ENCODE data around the gene NTN1. TPM values are rescaled to one million over a fixed set of nuclear protein-coding genes. Genes with fewer than 3 reads are reported as not detected.

NTN1 gene
- total RNA-seq, 1 donor from 2014 or later: 5.8 TPM

DNA sequence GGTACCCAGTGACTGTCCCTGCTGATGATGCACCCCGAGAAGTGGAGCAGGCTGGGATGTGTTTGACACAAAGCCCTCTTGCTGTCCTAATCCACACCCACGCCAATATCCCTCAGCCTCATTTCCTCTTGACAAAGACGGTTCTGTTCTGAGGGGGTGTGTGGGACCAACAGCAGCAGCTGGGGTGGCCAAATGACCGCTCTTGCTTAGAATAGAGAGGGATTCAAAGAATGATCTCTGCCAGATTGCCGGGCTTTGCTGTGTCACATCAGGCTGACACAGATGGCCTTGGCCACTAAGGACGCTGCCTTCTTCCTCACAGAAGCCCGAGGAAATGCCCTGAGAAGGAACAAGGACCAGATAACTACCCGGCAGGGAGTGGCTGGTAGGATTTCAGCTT, 250.7 kb downstream of the NTN1 start:
- DNase-seq (ENCODE audit: low spot score): no peak

DNA sequence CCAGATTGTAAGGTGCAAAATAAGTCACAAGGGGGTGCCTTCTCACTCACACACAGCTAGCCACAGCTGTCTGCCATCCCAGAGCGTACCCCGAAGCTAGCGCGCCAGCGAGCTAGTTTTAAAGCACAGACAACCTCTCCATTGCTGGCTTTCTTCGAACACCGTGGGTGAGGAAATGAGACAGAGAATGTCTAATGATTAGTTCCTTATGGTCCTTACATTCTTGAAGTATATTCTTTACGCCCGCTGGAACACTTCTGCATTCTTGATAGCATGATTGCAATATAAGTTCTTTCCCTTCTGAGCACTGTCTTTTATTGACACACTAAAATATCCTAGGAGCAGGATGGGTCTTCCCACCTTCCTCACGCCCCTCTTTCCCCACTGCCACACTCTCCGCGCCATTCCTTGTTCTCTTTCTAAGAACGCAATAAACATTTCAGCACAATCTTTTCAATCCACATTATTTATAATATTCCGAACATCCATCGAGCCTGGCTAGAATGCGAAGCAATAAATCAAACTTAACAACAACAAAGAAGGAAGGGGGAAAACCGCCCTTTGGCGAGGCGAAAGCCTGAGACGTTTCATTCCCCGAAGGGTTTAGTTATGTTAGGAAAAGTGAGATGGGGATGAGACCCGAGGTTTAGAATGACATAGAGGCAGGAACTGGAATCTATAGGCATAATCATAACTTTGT, 251.3 kb downstream of the NTN1 start:
- DNase-seq (ENCODE audit: low spot score): no peak

DNA sequence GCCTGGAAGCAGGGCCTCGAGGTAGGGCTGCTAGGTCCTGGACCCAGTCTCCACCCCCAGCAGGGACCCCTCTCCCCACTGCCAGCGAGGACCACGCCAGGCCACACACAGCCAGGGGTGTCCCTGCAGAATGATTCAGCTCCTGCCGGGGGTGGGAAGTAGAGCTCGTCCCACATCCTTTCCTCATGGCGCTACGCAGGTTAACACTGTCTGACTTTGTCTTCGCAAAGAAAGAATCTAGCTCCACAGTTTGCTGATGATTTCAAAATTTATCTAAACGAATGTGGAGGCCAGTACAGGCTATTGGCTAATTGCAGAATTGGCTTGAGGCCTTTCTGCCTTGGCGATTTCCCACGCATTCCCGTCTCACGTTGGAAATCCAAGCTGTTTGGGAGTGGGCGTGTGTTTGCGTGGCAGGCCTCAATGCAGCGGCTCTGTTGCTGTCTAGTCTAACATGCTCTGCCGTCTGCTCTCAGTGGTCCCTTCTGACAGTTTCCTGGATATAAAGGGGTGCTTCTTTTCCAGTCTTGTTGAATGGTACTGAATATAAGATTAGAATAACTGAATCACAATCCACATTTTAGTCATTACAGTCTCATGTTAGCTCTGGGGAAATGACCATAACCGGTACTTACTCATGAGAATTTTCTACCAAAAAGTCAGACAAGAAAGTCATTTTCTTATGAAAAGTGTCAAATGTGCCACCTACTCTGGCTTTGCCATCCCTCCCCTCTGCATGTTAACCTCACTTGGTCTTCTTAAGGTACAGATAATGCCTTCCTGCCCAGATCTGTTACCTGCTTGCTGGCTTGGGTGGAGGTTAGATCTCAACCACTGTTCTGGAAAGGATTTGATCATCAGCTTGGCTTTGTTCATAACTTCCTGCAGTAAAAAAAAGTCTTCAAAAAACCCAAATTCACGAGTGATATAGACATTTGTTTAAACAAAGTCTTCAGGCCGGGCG, 252.4 kb downstream of the NTN1 start:
- no peak for DNase-seq (ENCODE audit: low spot score)

DNA sequence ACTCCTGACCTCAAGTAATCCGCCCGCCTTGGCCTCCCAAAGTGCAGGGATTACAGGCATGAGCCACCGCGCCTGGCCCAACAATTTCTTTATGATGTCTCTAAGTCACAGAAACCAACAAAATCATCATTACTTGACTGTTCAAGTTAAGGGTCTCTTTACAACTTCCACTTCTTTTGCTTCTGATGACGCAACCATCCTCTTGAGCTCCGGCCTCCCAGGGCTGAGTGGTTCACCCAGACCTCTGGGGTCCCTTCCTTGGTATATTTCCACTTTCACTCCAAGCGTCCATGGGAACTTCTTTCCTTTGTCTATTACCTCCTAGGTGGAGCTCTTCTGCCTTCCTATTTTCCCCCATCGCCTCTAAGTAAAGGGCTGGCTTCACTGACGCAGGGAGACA, 253.7 kb downstream of the NTN1 start:
- no peak for DNase-seq (ENCODE audit: low spot score)

DNA sequence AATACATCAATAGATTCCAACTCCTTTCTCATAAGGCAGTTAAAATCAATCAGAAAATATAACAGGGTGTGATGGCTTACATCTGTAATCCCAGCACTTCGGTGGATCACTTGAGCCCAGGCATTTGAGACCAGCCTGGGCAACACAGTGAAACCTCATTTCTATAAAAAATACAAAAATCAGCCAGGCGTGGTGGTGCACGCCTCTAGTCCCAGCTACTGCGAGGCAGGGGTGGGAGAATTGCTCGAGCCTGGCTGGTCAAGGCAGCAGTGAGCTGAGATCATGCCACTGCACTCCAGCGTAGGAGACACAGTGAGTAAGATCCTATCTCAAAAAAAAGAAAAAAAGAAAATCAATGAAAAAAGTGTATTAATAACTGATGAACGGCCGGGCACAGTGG, 258.6 kb downstream of the NTN1 start:
- DNase-seq (ENCODE audit: low spot score): no peak

DNA sequence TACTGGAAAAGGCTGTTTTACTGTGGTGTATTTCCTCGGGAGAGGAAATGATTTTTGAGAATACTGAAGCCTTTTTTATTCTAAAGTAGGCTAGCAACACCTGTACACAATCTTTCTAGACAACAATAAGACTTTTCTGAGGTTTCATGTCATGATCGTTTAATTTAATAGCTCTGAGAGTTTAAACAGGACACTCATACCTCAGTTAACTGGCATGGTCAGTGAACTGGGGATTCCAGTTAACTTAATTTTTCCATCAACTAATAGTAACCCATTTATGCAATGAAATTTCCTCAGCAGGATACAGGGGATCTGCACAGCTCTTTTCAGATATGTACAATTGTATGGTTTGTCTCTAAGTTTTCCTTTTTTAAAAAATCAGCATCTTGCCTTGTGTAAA, 262.6 kb downstream of the NTN1 start:
- no peak for DNase-seq (ENCODE audit: low spot score)

DNA sequence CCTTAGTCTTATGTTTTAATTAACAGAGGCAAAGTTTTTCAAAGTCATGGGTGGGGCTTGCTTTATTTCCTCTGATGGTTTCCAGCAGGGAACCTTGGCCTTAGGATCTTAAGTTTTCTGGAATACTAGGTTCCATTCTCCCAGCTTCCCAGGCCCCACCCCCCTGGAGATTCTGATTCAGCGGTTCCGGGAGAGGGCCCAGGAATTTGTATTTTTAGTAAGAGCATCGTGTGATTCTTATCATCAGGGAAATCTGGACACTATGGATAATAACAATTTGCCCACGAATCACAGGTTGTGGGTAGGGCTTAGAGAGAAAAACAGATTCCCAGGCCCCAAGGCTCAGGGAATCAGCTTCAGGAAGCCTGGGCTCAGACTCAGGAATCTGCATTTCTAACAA, 263.6 kb downstream of the NTN1 start:
- DNase-seq (ENCODE audit: low spot score): no peak

DNA sequence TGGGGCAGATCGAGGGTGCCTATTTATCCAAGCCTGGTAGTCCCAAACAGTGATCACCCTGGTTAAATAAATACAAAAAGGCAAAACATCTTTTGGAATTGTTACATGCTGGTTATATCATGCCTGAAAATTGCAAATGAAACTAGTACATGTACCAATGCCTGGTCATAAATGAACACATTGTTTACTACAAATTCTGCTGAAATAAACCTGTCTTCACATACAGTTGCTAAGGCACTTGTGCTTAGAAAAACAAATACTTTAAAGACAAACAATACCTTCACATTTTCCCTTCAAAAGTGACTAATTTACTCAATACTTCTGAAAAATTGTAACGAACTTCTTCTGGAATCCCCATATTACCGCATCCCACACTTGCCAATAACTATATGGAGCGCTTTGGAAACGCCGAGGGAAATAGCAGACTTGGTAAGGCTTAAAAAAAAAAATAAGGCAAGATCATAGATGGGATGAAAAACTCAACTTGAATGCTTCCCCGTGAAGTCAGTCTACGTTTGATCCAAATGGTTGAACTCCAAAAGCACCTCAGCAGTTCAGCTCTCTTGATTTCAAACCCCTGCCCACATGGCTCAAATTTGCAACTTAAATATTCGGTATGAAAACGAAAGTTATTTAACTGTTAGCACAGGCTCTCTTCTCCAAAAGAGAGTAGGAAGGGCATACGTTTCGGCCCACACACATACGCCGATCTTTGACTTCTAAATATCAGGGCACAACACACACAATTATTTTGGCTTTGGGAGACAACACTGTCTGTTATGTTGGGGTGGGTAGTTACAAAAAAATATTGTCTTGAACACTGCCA, 264.5 kb downstream of the NTN1 start:
- DNase-seq (ENCODE audit: low spot score): no peak

DNA sequence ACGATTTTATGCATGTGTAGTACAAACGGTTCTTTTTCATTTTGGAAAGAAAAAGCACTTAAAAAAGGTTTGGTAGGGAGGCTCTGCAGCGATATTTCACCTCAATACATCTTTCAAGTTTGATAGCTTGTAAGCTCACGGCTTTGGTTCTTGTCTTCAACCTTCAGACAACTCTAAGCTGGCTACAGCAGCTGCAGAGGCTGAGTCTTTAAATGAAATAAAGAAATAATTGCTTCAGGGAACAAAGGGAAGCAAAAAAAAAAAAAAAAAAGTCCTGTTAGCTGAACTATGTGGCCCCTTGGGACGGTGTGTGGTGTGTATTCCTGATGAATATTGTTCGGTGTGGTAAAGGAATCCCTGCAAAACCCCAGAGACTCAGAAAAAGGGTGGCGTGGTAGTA, 265.1 kb downstream of the NTN1 start:
- peak; percentile 51 for DNase-seq (ENCODE audit: low spot score)

DNA sequence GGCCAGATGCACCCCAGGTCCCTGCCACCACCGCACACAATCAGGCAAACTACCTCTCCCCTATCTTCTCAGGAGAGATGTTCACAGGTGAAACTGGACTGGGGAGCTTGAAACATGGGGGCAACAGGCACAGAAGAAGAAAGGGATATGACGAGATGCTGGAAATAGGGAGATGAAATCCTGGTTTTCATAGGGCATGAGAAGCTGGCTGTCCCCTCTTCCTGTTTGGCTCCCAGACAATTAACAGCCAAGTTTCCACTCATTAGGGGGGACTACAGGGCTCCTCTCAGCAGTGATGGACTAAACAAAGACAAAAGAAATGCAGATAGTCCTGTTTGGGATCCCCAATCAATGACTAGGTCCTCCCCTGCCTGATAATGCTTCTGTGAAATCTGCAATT, 266.0 kb downstream of the NTN1 start:
- no peak for DNase-seq (ENCODE audit: low spot score)

DNA sequence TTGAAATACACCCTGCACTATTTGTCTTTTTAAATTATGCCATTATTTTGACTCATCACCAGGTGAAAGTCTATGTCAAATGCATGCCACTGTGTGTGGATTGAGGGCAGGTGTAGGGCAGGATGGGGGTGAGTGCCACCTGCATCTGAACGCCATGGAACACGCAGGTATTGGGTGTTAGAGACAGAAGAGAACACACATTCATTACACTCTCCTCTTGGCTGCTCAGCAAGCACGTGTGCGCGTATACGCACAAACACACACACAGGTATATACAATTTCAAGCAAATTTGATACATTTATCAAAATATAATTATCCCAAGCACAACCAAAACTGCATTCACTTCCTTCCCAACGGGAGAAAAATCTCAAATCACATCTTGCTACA, 268.9 kb downstream of the NTN1 start:
- no peak for DNase-seq (ENCODE audit: low spot score)

DNA sequence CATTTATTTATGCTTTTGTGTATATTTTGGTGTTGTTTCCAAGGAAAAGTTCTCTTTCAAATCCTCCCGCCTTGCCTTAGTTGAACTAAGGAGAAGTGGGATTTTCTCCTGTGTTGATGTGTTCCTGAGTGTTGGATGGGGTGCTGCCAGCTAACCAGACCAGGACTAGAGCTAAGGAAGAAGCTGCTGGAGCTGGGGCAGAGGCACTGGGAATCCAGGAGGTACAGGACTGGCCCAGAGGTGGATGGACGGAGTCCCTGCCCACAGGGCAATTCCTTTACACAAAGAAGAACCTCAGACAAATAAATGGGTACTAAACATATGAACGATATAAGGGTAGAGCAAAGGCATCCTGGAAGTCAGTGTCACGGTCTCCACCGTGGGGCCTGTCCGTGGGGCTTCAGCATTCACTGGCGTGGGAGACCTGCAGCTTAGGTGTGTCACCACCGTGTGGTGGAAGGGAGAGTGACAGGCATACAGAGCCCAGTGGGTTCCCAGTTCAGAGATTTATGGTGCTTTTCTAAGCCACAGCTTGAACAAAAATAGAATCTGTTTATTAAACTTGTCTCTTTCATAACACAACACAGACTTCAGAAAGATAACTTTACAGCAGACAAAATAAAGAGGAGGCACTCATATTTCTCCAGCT, 270.7 kb downstream of the NTN1 start:
- DNase-seq (ENCODE audit: low spot score): peak; percentile 31

DNA sequence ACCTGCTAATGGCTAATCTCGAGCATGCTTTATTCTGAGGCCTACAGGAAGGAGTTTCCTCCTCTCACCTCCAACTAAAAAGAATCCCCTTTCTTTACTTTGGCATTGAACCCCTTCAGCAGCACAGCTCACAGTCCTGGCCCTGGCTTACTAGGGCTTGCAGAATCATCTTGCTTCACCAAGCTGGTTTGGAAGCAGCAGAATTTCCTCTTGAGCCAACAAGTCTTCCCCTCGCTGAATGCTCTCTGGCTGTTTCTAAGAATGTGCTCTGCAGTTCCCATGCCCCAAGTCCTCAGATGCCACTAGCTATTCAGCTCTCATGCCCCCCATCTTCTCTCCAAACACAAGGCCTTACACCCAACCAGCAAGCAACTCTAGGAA, 271.2 kb downstream of the NTN1 start:
- DNase-seq (ENCODE audit: low spot score): no peak

Other genes starting within 250 kb of the NTN1 start
- 0.48 TPM for gene MFSD6L, start 222.1 kb upstream of the NTN1 start, total RNA-seq (ENCODE audit: insufficient read depth, low replicate concordance)
- gene PIK3R6, start 153.8 kb upstream of the NTN1 start, total RNA-seq (ENCODE audit: insufficient read depth, low replicate concordance): 0.48 TPM
- gene PIK3R5, start 55.8 kb upstream of the NTN1 start, total RNA-seq (ENCODE audit: insufficient read depth, low replicate concordance): 4.3 TPM

All from umbilical cord (tissue), 2 donors.